Activated CD8-positive, alpha-beta T cell treated with anti-CD3 and anti-CD28 coated beads for 36 hours (primary cell): ENCODE data around the gene PRSS56. TPM values are rescaled to one million over a fixed set of nuclear protein-coding genes. Genes with fewer than 3 reads are reported as not detected.
"Not testable (repeated sequence)": the region's sequence is repeated elsewhere in the genome, so short reads cannot be mapped to it uniquely, and the experiment has no call there.

Experiments used
- ATAC-seq: fragments of 200-7000 bp; cut with Tn5 transposase; one replicate; pipeline ENCODE4 v1.10.0; 2021; ENCODE audit warnings: mild to moderate bottlenecking, moderate library complexity
- CTCF ChIA-PET: fragments of 350-600 bp; sonication (Branson Sonifier 250); formaldehyde crosslinking; loops from one replicate; lab custom pipeline; 2021; ENCODE audit warnings: antibody characterized with exemption; lab: Charles Lee
- POLR2A ChIA-PET: fragments of 350-600 bp; sonication (Branson Sonifier 250); formaldehyde crosslinking; loops from one replicate; lab custom pipeline; 2021; ENCODE audit warnings: antibody characterized with exemption; lab: Charles Lee
- DNase-seq: peaks from one replicate; pipeline ENCODE4 v3.0.0-alpha.2; 2020
- H3K27ac Mint-ChIP-seq: one replicate; pipeline ENCODE4 v1.8.0; 2021; ENCODE audit warnings: mild to moderate bottlenecking, mixed read lengths
- H3K27me3 Mint-ChIP-seq: one replicate; pipeline ENCODE4 v1.8.0; 2021; ENCODE audit warnings: mixed read lengths
- H3K36me3 Mint-ChIP-seq: one replicate; pipeline ENCODE4 v1.8.0; 2021; ENCODE audit warnings: low read depth, mixed read lengths
- H3K4me1 Mint-ChIP-seq: one replicate; pipeline ENCODE4 v1.8.0; 2021; ENCODE audit warnings: low read depth, mixed read lengths
- H3K4me3 Mint-ChIP-seq: one replicate; pipeline ENCODE4 v1.8.0; 2021; ENCODE audit warnings: mild to moderate bottlenecking, moderate library complexity, mixed read lengths
- H3K9me3 Mint-ChIP-seq: one replicate; pipeline ENCODE4 v1.8.0; 2021; ENCODE audit warnings: mixed read lengths
- intact Hi-C: fragments of 100-400 bp; cut with micrococcal nuclease; formaldehyde crosslinking; loops from one replicate; pipeline ENCODE4 v1.10.0; 2022
- total RNA-seq, 2 experiments: library from RNA; stranded (reverse); gene quantifications; one replicate each; pipeline ENCODE4 v1.2.3, GENCODE V29; 2021
- TF ChIP-seq, protein P1 (sequence below): fragments of 200-600 bp; IDR thresholded peaks from one replicate; pipeline ENCODE4 v1.8.0; 2022; ENCODE audit warnings: antibody characterized with exemption, mild to moderate bottlenecking

Gene PRSS56
- total RNA-seq, 2 experiments from 2014 or later, result not detected

DNA sequence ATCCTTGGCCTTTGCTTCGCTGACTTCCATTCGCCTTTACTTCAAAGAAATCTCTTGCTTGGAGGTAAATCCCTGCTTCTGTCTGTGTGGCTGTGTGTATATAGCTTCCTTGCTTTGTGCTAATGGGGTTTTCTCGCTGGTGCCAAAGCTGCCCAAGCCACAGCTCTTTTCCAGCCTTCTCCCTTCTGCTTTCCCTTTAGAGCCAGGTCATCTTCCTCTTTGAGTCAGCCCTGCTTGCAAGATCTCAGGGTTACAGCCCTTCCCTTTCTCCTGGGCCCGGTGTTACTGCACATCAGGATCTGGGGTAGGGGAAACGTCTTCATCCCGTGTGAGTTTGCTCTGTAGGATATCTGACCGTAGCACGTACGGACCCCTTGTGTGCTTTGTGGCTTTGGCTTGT, 49.4 kb downstream of the PRSS56 start:
- no peak for DNase-seq
- ATAC-seq, result no peak
- no peaks in the 10 kb centered on the region for H3K27me3 Mint-ChIP-seq
- intact Hi-C loops, result no loop called here
- ChIA-PET POLR2A (interaction anchor here (0.7 kb wide), 1 partner anchor 23 kb away, joined by 3 read pairs; no protein-coding TSS in a partner anchor), CTCF (no interaction called here)
- TF ChIP-seq, protein P1, sequence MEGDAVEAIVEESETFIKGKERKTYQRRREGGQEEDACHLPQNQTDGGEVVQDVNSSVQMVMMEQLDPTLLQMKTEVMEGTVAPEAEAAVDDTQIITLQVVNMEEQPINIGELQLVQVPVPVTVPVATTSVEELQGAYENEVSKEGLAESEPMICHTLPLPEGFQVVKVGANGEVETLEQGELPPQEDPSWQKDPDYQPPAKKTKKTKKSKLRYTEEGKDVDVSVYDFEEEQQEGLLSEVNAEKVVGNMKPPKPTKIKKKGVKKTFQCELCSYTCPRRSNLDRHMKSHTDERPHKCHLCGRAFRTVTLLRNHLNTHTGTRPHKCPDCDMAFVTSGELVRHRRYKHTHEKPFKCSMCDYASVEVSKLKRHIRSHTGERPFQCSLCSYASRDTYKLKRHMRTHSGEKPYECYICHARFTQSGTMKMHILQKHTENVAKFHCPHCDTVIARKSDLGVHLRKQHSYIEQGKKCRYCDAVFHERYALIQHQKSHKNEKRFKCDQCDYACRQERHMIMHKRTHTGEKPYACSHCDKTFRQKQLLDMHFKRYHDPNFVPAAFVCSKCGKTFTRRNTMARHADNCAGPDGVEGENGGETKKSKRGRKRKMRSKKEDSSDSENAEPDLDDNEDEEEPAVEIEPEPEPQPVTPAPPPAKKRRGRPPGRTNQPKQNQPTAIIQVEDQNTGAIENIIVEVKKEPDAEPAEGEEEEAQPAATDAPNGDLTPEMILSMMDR, result no peak
- H3K4me3 Mint-ChIP-seq, result no peak overlapping the region
- peaks cover 48% of the 10 kb centered on the region for H3K36me3 Mint-ChIP-seq
- no peaks in the 10 kb centered on the region for H3K4me1 Mint-ChIP-seq
- H3K27ac Mint-ChIP-seq, result no peak overlapping the region
- no peaks in the 10 kb centered on the region for H3K9me3 Mint-ChIP-seq

DNA sequence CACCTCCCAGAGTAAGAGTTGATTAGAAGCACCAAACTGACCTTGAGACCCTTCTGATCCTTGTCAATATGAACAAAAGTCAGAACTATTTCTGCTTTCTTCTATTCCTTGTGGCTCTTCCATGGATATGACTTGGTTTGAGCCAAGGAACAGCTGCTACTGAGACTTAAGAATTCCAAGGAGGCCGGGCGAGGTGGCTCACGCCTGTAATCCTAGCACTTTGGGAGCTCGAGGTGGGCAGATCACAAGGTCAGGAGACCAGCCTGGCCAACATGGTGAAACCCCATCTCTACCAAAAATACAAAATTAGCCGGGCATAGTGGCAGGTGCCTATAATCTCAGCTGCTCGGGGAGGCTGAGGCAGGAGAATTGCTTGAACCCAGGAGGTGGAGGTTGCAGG, 50.3 kb downstream of the PRSS56 start:
- H3K36me3 Mint-ChIP-seq, result peaks cover 44% of the 10 kb centered on the region
- intact Hi-C loops, H3K27ac Mint-ChIP-seq, ATAC-seq, CTCF ChIA-PET, DNase-seq, H3K9me3 Mint-ChIP-seq, H3K4me1 Mint-ChIP-seq, H3K27me3 Mint-ChIP-seq, POLR2A ChIA-PET, H3K4me3 Mint-ChIP-seq: not testable (repeated sequence)

DNA sequence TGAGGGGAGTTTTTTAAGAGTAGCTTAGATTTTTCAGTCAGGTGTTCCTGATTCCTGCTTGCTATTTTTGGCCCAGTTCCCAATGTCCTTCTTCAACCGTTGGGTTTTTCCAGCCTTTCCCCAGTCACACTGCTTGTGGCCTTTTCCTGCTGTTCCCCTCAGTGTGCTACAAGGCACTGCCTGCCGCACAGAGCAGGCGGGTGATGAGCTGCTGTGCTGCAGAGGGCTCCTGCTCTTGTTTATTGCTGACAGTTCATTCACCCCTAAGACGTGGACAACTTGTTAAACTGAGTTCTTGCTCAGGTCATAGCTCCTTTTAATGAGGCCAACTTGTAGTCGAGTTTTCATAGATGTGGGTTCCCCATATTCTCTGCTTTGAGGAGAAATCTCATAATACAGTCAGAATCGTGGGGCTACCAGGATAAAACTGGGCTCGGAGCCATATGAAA, 50.9 kb downstream of the PRSS56 start:
- Mint-ChIP-seq H3K4me1 (peaks cover under 1% of the 10 kb centered on the region), H3K36me3 (peaks cover 41% of the 10 kb centered on the region), H3K9me3 (no peaks in the 10 kb centered on the region), H3K4me3 (no peak overlapping the region), H3K27ac (no peak overlapping the region), H3K27me3 (no peaks in the 10 kb centered on the region)
- ChIA-PET CTCF (no interaction called here), POLR2A (no interaction called here)
- DNase-seq (no peak), ATAC-seq (no peak)
- TF ChIP-seq, protein P1, result no peak
- intact Hi-C loops, result no loop called here

DNA sequence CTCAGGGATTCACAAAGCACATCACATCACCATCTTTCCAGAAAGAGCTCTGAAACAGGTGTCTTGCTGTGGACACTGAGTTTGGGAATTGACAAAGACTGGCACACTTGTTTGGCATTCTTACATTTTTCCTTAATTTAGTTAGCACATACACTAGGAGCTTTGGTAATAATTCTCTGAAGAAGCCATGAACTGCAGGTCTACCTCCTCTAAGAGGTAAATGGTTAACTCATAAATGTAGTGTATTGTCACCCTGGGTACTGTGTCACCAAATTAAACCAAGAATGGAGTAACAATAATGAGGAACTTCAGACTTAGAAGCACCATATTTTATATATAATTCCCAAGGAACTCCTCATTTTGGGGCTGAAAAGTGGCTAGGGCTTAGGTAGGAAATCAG, 52.9 kb downstream of the PRSS56 start:
- Mint-ChIP-seq H3K36me3 (peaks cover 31% of the 10 kb centered on the region), H3K4me3 (no peak overlapping the region), H3K9me3 (no peaks in the 10 kb centered on the region), H3K27me3 (no peaks in the 10 kb centered on the region), H3K27ac (no peak overlapping the region), H3K4me1 (peaks cover 5% of the 10 kb centered on the region)
- CTCF ChIA-PET, result no interaction called here
- TF ChIP-seq, protein P1, result no peak
- no peak for ATAC-seq
- intact Hi-C loops, result no loop called here
- POLR2A ChIA-PET, result no interaction called here
- DNase-seq, result no peak

- DNase-seq (no peak), ATAC-seq (no peak)
- TF ChIP-seq, protein P1, result no peak
- intact Hi-C loops, result no loop called here
- Mint-ChIP-seq H3K27ac (no peak overlapping the region), H3K27me3 (no peaks in the 10 kb centered on the region), H3K4me3 (no peak overlapping the region), H3K36me3 (peaks cover 24% of the 10 kb centered on the region), H3K4me1 (peaks cover 5% of the 10 kb centered on the region), H3K9me3 (no peaks in the 10 kb centered on the region)
- POLR2A ChIA-PET, result no interaction called here
- CTCF ChIA-PET, result no interaction called here
Measured at GRCh38 chr2:232573771-232574435, 53.7 kb downstream of the PRSS56 start.
